ENCODE data around the gene DNHD1.

DNHD1 gene

GRCh38 chr11:6548121-6548520 is 51.0 kb downstream of the DNHD1 start:
- DNase-seq (ENCODE audit: low read depth in 1 of 2, low spot score in 1 of 2), result no peak
- no peak overlapping the region for H3K4me3 ChIP-seq (replicated peaks; ENCODE audit: insufficient read depth, low read length)
- TF ChIP-seq GABPA (IDR thresholded peaks at IDR 0.05; ENCODE audit: low read depth), result no peak
- TF ChIP-seq CTCF (IDR thresholded peaks at IDR 0.05; ENCODE audit: insufficient read depth, low read length), result no peak
- no peak for TF ChIP-seq REST (IDR thresholded peaks at IDR 0.05; ENCODE audit: insufficient replicate concordance, low read depth)
- no peak for TF ChIP-seq POLR2AphosphoS5 (IDR thresholded peaks at IDR 0.05; ENCODE audit: low read depth)
- no peak for TF ChIP-seq SPI1 (IDR thresholded peaks at IDR 0.05; ENCODE audit: borderline replicate concordance, low read depth)
- no peaks in the 10 kb centered on the region for H3K27me3 ChIP-seq (ENCODE audit: insufficient read depth, poor library complexity, severe bottlenecking)
- H3K27ac ChIP-seq (replicated peaks), result no peak overlapping the region

- DNase-seq (ENCODE audit: low read depth in 1 of 2, low spot score in 1 of 2), result no peak
- TF ChIP-seq GABPA (IDR thresholded peaks at IDR 0.05; ENCODE audit: low read depth), result no peak
- TF ChIP-seq REST (IDR thresholded peaks at IDR 0.05; ENCODE audit: insufficient replicate concordance, low read depth), result no peak
- Histone ChIP-seq H3K27ac (replicated peaks) (no peak overlapping the region), H3K27me3 (ENCODE audit: insufficient read depth, poor library complexity, severe bottlenecking) (no peaks in the 10 kb centered on the region), H3K4me3 (replicated peaks; ENCODE audit: insufficient read depth, low read length) (no peak overlapping the region)
Measured at GRCh38 chr11:6548641-6549040, 51.6 kb downstream of the DNHD1 start.

GRCh38 chr11:6553634-6554033 is 56.6 kb downstream of the DNHD1 start:
- no peak for DNase-seq (ENCODE audit: low read depth in 1 of 2, low spot score in 1 of 2)
- H3K27ac ChIP-seq (replicated peaks), result no peak overlapping the region
- no peak overlapping the region for H3K4me3 ChIP-seq (replicated peaks; ENCODE audit: insufficient read depth, low read length)
- H3K27me3 ChIP-seq (ENCODE audit: insufficient read depth, poor library complexity, severe bottlenecking), result no peaks in the 10 kb centered on the region
- TF ChIP-seq CTCF (IDR thresholded peaks at IDR 0.05; ENCODE audit: insufficient read depth, low read length) (no peak), SPI1 (IDR thresholded peaks at IDR 0.05; ENCODE audit: borderline replicate concordance, low read depth) (no peak), GABPA (IDR thresholded peaks at IDR 0.05; ENCODE audit: low read depth) (no peak), POLR2AphosphoS5 (IDR thresholded peaks at IDR 0.05; ENCODE audit: low read depth) (no peak), REST (IDR thresholded peaks at IDR 0.05; ENCODE audit: insufficient replicate concordance, low read depth) (no peak)
